ENCODE data around the gene PHLPP1.

- TF ChIP-seq POLR2A (IDR thresholded peaks at IDR 0.05) (no peak), CTCF (IDR thresholded peaks at IDR 0.05 in 8 of 11, conservative IDR thresholded peaks at IDR 0.05 in 3 of 11) (no peak)
Observed at GRCh38 chr18:62744076-62744968, 29.0 kb downstream of the PHLPP1 start.

All from spleen (tissue), 7 donors.